Activated CD8-positive, alpha-beta memory T cell treated with anti-CD3 and anti-CD28 coated beads for 36 hours (primary cell): ENCODE results near the gene CYP11A1. TPM values are rescaled to one million over a fixed set of nuclear protein-coding genes. Genes with fewer than 3 reads are reported as not detected.

Experiments used
- CTCF ChIA-PET: fragments of 350-600 bp; sonication (Branson Sonifier 250); formaldehyde crosslinking; loops from one replicate; lab custom pipeline; 2021; ENCODE audit warnings: antibody characterized with exemption; lab: Charles Lee
- POLR2A ChIA-PET: fragments of 350-600 bp; sonication (Branson Sonifier 250); formaldehyde crosslinking; loops from one replicate; lab custom pipeline; 2021; ENCODE audit warnings: antibody characterized with exemption; lab: Charles Lee
- total RNA-seq, 2 experiments: library from RNA; stranded (reverse); gene quantifications; one replicate each; pipeline ENCODE4 v1.2.3, GENCODE V29; 2021

Gene CYP11A1
- total RNA-seq = under 1 TPM; 0.13 to 0.23 TPM

DNA sequence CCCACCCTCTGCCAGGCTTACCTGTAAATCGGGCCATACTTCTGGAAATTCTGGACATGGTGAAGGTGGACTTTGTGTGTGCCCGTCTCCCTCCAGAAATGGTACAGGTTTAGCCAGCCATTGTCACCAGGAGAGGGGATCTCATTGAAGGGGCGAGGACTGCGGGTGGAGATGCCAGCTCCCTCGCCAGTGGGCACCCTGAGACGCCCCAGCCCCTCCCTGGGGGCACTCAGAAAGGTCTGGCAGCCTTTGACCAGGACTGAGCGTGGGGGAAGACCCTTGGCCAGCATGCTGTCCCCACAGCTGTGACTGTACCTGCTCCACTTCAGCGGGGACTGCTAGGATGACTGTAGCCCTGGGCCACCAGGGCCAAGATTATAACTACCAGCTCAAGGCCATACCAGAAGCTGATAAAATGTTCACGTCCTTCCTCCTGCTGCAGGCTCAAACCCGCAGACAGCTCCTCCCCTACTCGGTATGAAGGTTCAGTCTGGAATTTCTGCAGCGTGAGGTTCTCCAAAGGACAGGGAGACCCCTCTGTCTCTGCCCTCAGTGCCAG lies at the start of gene CYP11A1:
Gene CYP11A1 (minus strand): TSS at position 351 of the 559 bp plus-strand sequence. CDS start 61 bp downstream, at position 290.
- POLR2A ChIA-PET = interaction anchor here (0.9 kb wide), 1 partner anchor 94 kb away, joined by 4 read pairs; the partner anchor contains the start of gene UBL7
- CTCF ChIA-PET = interaction anchor here (0.6 to 1.5 kb wide), 3 partner anchors 8 to 131 kb away, joined by 3 to 4 read pairs (median 3); no protein-coding TSS in a partner anchor

DNA sequence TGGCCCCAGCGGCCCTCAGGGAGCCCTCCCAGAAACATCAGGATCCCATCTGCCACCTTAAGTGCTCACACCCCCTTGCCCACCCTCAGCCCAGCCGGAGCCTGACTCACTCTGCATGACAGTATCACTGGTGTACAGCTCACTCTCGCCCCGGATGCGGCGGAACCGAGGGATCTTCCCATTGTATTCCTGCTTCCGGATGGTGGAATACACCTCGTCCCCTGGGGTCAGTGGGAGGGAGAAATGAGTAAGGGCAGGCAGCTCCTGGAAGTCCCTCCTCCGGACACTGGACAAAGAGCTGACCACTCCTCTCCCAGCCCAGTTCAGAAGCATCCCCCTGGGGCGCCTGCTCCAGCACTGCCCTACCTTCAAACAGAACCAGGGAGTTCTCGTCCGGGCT lies 49.8 kb upstream of the CYP11A1 start:
- CTCF ChIA-PET = no interaction called here
- POLR2A ChIA-PET = no interaction called here

DNA sequence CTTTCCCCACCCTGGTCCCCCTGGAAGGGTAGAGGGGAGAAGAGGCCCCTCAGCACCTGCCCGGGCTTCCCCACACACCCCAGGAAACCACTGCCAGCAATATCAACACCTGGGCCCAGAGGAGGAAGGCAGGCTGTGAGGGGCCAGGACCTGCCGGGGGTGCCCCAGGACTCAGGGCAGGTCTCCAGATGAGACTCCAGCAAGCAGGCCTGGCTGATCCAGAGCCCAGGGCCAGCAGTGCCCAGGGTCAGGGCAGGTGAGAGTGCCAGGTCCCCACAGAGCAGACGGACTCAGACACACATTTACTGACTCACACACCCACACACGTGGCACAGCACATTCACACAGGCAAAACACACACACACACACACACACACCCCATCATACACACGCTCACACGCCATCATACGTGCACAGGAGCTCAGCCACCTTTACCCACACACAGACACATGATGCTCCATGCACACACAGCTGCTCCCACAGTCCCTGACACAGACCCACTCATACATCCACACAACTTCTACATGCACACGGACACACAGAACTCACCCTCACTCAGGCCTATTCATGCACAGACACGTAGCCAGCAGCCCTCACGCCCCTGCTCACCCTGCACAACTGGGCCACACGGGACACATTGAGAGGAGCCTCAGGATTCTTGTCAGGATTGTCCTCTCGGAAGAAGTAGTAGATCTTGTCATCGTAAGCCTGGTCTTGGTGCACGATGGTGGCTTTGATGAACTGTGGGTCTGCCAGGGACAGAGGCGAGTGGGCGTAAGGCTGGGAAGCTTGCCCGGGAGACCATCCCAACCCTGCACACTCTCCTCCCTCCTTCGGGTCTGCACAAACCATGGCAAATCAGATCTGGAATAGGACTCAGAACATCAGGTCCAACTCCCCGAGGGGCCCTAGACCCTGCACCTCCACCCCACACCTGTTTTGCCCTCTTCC lies 48.8 kb upstream of the CYP11A1 start:
- ChIA-PET POLR2A (no interaction called here), CTCF (no interaction called here)

DNA sequence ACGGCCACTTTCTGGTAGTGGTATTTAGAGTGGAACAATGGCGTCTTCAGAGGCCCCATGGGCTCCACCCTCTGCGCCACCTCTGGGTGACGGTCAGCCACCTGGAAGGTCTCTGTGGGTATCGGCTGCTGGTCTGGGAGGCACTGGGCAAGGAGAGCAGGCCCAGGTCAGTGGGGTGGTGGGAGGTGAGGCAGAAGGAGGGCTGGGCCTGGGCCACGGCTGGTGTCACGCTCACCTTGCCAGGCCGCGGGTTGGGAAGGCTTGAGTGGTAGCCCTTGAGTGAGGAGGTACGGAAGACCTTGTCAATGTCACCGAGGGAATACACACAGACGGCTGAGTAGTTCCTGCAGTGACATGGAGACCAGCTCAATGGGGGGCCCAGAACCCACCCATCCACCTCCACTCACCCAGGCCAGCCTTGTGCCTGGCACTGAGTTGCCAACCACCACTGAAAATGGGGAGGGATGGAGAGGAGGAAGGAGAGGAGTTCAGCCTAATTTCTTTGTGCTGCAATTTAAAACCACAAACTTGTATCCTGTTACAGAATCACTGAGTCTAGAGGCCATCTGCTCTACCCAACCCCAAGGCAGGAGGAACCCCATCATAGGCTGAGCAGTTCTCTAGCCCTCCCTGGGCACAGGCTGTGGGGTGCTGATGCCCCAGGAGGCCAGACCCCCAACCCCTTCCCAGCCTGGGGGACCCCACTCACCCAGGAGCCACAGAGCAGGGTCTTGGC lies 47.3 kb upstream of the CYP11A1 start:
- ChIA-PET POLR2A (no interaction called here), CTCF (no interaction called here)

DNA sequence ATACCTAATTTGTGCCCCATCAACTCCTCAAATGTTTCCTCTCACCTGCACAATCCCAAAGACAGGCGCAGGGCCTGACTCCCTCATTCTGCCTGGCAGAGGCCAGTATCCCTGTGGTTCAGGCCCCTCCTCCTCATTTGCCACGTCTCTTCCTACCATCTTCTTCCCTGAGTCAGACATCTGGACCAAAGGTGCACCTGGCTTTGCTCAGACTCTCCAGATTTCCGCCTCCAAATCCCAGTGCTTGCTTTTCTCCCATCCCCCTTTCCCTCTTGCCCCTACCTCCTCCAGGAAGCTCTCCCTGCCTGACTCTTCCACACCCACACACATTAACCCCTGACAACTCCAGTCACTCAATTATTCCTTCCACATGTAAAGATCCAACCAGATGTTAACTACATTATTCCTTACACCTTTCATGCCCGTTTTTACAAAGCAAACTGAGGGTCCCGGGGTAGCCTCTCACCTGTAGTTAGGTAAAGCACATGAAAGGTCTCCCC lies 46.7 kb upstream of the CYP11A1 start:
- ChIA-PET POLR2A (no interaction called here), CTCF (no interaction called here)

DNA sequence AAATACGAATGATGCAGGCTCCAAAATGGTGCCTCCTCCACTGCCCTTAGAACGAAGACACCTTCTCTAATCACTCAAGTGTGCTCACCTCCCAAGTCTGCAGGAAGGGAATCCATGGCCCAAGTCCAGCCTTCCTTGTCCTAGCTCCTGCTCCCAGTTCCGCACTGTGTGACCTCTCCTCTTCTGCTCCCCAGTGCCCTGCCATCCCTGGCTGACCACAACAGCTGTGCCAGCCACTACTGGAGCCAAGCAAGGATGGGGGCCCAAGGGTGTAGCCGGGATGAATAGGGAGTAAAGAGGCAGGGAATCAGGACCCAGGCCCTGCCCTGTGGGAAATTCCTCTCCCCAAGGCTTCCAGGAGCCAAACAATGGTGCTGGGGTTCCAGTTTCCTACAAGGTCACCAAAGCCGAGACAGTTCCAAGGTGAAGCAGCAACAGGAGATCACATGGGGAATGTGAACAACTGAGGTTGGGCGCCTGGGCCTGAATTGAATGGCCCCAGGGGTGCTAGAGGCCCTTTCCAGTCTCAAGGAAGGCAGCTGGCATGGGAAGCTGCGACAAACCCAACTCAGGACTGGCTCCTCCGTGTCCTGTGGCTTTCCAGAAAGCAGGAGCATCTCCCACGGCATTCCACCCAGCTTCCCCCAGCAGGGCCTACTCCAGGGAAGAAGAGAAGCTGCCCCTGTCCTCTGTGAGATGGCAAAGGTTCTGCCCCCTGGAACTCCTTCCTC lies 46.1 kb upstream of the CYP11A1 start:
- ChIA-PET POLR2A (interaction anchor here (0.6 kb wide), 1 partner anchor 8 kb away, joined by 4 read pairs; no protein-coding TSS in a partner anchor), CTCF (no interaction called here)

DNA sequence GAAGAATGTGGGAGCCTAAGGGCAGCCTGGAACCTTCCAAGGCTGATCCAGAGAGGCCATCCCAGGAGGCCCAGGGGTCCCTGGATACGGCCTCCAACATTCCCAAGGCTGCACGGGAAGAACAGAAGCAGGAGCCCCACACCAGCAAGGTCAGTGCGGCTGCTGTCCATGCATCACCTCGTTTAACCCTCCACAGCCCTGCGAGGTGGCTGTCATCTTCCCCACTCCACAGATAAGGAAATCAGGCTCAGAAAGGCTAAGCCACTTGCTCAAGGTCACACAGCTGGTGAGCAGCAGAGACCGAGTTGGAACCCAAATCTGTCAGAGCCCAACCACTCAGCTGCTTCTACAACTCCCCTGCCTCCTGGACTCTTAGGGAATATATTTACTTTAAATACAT lies 44.7 kb upstream of the CYP11A1 start:
- ChIA-PET CTCF (interaction anchor here (0.9 to 1.9 kb wide), 4 partner anchors 8 to 37 kb away, joined by 3 to 7 read pairs (median 4); no protein-coding TSS in a partner anchor), POLR2A (no interaction called here)

DNA sequence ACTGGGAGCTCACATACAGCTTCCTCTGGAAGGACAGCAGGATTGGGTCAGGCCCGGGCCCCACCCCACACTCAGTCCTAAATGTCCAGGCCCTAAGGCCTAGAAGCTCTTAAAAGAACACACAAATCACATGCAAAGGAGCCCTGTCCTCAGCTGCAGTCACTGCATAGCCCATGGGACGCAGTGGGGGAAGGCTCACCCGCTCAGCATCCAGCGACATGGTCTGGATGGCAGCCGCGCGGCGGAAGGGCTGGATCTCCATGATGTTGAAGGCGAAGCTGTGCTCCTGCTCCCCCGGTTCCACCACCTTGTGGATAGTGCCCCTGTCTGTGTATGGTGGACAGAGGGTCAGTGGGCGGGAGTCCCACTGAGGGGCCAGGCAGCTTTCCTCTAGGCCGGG lies 44.2 kb upstream of the CYP11A1 start:
- POLR2A ChIA-PET = no interaction called here
- CTCF ChIA-PET = interaction anchor here (0.9 to 3.2 kb wide), 5 partner anchors 8 to 36 kb away, joined by 3 to 10 read pairs (median 4); no protein-coding TSS in a partner anchor

DNA sequence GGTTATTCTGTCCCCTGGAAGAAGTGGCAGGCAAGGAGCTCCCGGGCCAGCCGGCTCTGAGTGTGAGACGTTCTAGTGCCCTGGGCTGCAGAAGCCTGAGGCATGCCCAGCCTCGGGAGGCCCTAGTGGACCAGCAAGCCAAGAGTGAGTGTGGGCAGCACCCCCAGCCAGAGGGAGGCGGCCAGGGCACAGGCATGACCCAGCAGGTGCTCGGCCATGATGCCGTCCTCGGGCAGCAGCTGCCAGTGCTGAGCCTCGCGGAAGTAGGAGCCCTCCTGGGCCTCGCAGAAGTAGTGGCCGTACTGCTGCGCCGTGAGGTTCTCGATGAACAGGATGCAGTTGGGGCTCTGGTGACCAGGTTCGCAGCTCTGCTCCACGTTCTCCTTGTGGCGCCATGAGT lies 43.1 kb upstream of the CYP11A1 start:
- POLR2A ChIA-PET = no interaction called here
- CTCF ChIA-PET = interaction anchor here (1.5 to 3.2 kb wide), 3 partner anchors 21 to 35 kb away, joined by 7 to 10 read pairs (median 7); no protein-coding TSS in a partner anchor

DNA sequence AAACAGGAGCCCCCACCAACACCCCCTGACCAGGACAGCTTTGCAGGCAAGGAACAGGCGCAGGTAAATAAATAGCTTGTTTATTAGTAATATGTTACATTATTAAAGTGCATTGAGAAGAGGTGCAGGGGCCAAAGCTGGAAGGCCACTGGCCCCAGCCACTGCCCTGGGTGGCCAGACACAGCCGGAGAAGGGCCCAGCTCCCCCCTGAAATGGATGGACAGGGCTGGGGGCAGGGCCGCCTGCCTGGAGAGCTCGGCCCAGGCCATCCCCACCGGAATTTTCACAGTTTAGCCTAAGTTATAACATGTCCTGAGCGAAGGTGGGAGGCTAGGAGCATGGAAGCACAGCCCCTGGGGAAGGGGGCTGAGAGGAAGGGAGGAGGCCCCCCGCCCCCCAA lies 41.8 kb upstream of the CYP11A1 start:
- ChIA-PET CTCF (interaction anchor here (1.4 to 3.2 kb wide), 2 partner anchors 27 to 35 kb away, joined by 4 to 10 read pairs; no protein-coding TSS in a partner anchor), POLR2A (interaction anchor here (1.4 kb wide), 1 partner anchor 25 kb away, joined by 3 read pairs; no protein-coding TSS in a partner anchor)

DNA sequence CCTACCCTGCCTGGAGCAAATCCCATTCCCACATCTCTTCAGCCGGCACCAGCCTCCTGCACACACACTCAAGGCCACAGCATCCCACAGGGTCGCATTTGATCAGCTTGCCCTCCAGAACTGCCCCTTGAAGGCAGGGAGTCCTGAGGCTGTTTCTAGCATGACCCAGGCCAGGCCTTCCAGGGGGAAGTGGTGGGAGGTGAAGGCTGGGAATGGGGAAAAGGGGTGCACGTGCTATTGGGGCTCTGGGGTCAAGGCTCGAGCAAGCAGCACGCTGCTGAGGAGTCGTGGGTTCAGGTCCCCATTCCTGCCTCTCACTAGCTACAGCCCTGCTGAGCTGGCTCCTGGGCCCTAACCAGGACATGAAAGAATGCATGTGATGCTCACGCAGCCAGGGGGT lies 41.4 kb upstream of the CYP11A1 start:
- CTCF ChIA-PET = interaction anchor here (1.4 to 3.2 kb wide), 2 partner anchors 26 to 34 kb away, joined by 4 to 10 read pairs; no protein-coding TSS in a partner anchor
- POLR2A ChIA-PET = interaction anchor here (1.4 kb wide), 1 partner anchor 25 kb away, joined by 3 read pairs; no protein-coding TSS in a partner anchor

DNA sequence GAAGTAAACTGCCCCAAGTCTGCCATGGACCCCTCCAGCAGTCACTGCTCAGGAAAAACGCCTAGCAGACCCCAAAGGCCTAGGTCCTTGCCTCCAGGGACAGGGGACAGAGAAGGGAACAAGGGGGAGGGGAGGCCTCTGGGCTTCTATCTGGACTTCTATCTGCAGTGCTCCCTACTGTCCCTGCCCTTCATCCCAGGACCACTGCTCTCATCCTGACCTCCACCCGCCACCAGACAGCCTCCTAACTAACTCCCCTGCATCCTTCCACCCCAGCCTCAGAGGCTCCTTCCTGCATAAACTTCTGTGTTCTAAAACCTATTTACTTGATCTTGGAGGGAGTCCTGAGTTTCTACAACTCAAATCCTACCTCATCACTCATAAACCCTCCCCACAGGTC lies 40.9 kb upstream of the CYP11A1 start:
- ChIA-PET POLR2A (interaction anchor here (1.4 kb wide), 1 partner anchor 24 kb away, joined by 3 read pairs; no protein-coding TSS in a partner anchor), CTCF (interaction anchor here (1.4 to 3.2 kb wide), 2 partner anchors 26 to 34 kb away, joined by 4 to 10 read pairs; no protein-coding TSS in a partner anchor)

DNA sequence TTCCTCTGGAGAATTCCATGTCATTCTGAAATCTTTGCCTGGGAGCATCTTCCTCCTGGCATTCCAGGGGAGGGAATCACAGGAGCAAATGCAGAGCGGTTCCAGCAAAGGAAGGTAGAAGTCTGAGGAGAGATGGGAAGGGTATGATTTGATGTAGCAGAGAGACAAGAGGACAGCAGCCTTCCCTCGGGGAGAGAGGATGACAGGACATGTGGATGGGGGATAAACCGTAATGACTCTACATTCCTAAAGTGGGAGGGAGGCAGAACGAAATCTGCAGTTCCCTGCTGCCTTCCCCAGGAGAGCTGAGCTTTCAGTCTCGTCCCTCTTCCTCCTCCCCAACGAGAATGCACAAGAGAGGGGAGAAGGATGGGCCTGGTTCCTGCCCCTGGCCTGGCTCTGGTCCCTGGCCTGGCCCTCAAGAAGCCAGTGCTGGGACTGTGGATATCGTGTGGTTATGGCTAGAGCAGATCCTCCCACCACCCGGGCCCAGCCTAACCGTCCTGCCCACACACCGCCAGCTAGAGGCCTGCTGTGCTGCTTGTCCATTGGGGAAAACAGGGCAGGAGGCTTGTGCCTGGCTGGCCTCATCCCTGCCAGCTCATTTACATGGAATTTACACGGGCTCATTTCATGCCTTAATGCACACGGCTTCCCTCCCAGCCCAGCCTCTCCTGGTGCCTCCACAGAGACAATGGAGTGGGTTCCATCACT lies 39.7 kb upstream of the CYP11A1 start:
- POLR2A ChIA-PET = no interaction called here
- CTCF ChIA-PET = interaction anchor here (1.1 to 15.5 kb wide), 3 partner anchors 24 to 33 kb away, joined by 3 to 197 read pairs (median 3); no protein-coding TSS in a partner anchor

DNA sequence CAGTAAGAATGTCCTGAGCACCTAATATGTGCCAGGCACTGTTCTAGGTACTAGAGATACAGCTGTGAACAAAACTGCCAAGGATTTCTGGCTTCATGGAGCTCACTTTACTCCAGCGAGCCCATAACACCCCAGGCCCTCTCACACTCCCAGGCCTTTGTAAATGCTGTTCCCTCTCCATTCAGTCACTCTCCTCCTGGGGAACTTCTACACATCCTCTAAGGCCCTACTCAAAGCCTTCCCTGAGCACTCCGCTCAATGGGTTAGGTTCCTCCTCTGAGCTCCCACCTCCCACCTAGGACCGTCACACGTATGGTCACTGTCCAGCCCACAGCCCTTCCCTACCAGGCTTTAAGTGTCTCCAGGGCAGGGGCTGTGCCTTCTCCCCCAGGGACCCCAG lies 39.1 kb upstream of the CYP11A1 start:
- POLR2A ChIA-PET = interaction anchor here (0.6 kb wide), 1 partner anchor 207 kb away, joined by 3 read pairs; no protein-coding TSS in a partner anchor

DNA sequence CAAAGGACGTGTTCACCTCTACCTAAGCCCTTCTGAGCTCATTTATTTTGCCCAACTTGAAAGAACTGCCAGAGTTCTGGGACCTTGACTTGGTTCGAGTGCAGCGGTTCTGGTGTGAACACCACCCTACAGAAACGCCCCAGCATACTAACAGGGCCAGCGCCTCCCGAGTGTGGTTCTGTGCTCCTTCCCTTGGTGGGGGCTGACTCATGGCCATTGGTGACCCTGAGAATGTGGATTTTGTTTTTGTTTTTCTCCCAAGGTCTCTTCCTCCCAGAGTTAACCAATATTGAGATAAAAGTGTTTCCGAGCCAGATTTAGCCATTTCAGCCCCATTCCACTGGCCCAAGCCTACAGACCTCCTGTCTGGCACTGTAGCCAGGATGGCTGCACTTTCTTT lies 38.4 kb upstream of the CYP11A1 start:
- CTCF ChIA-PET = interaction anchor here (15.5 kb wide), 1 partner anchor 23 kb away, joined by 197 read pairs; no protein-coding TSS in a partner anchor
- POLR2A ChIA-PET = interaction anchor here (0.6 kb wide), 2 partner anchors 26 to 208 kb away, joined by 3 to 5 read pairs; no protein-coding TSS in a partner anchor

More for the DNA sequence above, 39.1 kb upstream of the CYP11A1 start:
- CTCF ChIA-PET = interaction anchor here (1.1 to 15.5 kb wide), 3 partner anchors 24 to 32 kb away, joined by 3 to 197 read pairs (median 3); no protein-coding TSS in a partner anchor

DNA sequence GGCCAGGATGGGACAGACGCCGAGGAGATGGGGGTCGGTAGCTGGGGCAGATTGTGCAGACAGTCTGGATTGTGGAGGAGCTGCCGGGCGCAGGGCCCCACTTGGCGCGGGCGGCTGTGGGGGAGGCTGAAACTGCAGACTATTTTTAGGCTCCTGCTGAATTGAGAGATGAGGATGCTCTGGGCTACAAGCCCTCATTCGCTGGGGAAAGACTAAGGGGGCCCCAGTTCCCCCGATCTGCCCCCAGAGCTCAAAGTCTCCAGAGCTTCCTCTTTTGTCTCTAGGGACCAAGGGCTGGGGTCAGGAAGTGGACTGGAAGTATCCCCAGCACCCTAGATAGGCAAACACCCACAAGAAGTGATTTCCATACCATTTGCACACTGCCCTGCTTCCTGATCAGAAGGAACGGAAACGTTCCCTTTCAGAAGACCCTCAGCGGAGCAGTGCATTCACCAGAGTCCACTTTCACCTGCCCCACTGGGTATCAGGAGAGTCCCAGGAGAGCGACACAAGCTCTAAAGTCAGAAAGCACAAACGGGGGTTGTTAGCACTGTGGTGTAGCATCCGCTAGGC lies 36.6 kb upstream of the CYP11A1 start:
- ChIA-PET POLR2A (interaction anchor here (0.5 to 6.3 kb wide), 8 partner anchors 18 to 212 kb away, joined by 3 to 110 read pairs (median 6); partner anchors contain the start of genes CLK3 and SEMA7A), CTCF (interaction anchor here (0.9 to 15.5 kb wide), 10 partner anchors 15 to 367 kb away, joined by 3 to 197 read pairs (median 8); partner anchors contain the start of genes SEMA7A and UBL7)
